Stimulated activated CD4-positive, alpha-beta T cell treated with anti-CD3 and anti-CD28 coated beads, Interleukin-1b, Interleukin-23, amount 100 ng/mL, for 48 hours (primary cell): ENCODE results near the gene LIPC.
A peak's percentile ranks its signal among the peaks of the same experiment; 100 is the strongest.

Experiments
- DNase-seq: peaks from one replicate; pipeline ENCODE4 v3.0.0-alpha.2; 2020

The LIPC gene

GRCh38 chr15:58407236-58407775 lies 24.5 kb upstream of the LIPC start:
- no peak for DNase-seq

DNA sequence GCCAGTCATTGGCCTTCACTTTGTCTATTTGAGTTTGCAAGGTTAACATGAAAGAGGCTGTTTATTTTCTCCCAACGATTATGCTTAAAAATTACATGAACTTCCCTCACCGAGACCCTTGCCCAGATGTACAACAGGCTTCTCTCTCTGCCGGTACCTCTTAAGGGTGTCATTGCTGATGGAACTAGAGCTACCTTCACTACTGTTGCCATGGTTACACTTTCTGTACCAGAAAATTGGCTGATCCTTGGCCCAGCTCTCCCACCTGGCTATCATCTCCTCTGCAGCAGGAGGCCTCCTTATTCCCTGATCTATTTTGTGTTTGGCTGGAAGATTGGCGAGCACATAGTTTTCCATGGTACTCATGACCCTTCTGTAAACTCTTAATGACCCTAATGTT lies 24.0 kb upstream of the LIPC start:
- no peak for DNase-seq

GRCh38 chr15:58409861-58410260 lies 21.9 kb upstream of the LIPC start:
- DNase-seq: no peak

- DNase-seq: peak; percentile 15
Observed at GRCh38 chr15:58410353-58410752, 21.4 kb upstream of the LIPC start.

DNA sequence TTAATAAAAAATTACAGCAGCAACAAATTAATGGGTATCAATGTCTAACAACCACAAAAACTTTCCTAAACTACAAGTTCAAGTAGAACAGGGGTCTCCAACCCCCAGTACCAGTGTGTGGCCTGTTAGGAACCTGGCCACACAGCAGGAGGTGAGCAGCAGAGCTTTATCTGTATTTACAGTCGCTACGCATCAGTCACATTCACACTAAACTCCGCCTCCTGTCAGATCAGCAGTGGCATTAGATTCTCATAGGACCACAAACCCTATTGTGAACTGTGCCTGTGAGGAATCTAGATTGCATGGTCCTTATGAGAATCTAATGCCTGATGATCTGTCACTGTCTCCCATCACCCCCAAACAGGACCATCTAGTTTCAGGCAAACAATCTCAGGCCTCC lies 18.5 kb upstream of the LIPC start:
- no peak for DNase-seq

DNA sequence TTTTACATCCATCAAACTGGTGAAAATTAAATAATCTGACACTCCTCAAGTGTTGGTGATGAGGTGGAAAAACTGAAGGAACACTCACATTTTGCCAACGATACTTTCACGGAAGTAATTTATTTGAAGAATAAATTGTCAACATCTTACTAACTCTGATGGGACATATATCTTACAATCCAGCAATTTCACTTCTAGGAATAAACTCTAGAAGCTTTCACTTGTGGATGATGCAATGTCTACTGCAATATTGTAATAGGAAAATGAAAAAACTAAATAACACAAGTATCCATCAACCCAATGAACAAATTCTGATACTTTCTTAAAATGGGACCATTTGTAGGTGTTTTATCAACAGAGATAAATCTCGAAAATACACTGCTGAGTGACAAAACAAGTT lies 16.2 kb upstream of the LIPC start:
- DNase-seq: no peak

DNA sequence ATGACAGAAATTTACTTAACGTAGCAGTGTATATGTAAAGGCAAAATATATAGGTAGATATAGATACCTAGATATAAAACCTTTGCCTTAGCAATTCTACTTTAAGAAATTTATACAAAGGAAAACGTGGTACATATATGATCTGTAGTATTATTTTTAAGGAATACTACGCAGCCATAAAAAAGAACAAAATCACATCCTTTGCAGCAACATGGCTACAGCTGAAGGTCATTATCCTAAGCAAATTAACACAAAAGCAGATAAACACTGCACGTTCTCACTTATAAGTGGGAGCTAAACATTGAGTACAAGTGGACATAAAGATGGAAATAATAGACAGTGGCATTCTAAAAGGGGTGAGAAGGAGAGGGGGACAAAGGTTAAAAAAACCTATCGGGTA lies 14.8 kb upstream of the LIPC start:
- no peak for DNase-seq

DNA sequence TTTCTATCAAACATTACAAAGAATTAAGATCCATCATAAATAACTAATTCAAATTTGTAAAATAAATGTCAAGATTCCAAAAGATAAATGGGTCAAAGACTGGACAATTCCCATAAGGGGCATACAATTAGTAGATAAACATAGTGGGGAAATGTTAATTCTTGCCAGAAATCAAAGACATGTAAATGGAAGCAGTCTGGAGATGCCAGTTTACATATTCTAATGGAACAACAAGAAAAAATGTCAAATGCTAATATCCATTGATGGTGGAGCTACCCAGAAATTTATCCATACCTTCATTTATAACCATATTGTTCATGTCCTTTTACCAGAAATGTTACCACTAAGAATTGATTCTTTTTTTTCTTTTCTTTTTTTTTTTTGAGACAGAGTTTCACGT lies 13.7 kb upstream of the LIPC start:
- no peak for DNase-seq

DNA sequence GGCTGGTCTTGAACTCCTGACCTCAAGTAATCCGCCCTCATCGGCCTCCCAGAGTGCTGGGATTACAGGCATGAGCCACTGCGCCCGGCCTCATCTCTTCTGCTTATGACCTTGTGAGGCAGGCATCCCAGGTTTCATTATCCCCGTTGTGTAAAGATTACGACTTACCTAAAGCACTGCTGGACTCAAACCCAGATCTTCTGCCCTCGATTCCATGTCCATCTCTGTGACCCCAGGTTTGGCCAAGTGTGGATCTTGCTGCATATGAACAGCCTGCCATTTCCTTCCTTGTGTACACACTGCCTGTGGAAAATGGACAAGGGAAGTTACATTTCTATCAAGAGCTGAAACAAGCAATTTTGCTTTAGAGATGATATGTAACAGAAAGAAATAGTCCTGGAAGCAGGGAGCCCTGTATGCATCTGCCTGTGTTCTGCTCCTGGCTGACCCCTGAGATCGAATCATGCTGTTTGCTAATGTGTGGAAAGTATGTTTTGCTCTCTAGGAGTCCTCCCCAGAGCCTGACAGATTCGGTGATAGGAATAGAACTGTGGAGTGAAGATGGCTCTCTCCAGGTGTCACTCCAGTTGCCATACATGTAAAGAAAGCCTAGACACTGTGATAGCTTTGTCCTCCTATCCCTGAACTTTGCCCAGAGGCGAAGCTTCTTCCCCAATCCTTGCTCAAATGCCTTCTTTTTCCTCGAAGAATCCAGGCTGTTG lies 11.8 kb upstream of the LIPC start:
- DNase-seq: no peak

GRCh38 chr15:58420579-58421043 lies 11.2 kb upstream of the LIPC start:
- DNase-seq: no peak

GRCh38 chr15:58423205-58423604 lies 8.6 kb upstream of the LIPC start:
- DNase-seq: no peak

DNA sequence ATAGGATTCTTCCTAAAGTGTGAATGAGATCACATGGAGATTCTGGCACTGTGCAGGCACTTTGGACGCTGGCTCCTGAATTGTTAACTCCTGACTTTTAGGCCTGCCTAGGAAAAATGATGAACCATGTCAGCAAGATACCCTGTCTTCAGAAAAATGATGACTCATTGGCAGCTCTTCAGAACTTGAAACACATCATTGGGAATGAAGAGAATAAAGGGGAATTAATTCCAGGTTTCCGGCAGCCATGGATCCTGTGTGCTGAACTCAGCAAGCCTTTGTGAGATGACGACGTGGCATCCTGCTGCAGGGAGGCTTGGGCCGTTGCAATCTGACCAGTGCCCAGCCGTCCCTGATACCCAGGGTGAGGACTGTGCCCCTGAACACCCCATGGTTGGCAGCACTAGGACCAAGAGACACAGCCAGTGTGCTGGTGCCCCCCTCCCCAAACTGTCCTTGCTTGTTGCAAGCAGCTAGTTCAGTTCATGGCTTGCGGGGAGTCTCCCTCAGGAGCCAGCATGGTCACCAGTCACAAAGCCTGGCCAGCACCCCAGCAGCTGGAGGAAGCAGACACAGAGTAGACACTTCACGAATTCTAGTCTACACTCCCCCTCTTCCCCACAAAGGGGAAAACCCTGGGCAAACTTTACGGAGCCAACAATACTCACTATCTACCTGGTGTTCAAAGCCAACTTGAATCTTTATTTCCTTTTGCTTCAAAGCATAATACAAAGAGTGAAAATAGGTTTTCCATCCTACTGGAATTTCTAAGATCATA lies 7.8 kb upstream of the LIPC start:
- DNase-seq: no peak

- no peak for DNase-seq
Observed at GRCh38 chr15:58424722-58425121, 7.1 kb upstream of the LIPC start.

DNA sequence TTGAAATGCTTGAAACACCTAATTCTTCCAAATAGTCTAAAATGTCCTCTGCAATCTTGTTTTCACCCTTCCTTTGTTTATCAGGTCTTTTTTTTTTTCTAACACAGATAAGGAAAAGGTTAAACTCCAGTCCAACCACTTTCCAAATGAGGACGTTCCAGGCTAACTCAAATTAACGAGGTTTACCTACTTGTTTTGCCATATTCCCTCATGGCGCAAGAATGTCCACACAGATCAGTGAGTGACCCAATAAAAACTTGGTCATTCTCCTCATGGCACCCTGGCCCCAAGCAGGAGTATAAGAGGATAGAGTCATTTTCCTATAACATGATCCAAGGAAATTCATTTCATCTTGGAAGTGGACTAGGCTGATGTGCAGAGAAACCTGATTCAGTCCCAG lies 6.6 kb upstream of the LIPC start:
- no peak for DNase-seq

DNA sequence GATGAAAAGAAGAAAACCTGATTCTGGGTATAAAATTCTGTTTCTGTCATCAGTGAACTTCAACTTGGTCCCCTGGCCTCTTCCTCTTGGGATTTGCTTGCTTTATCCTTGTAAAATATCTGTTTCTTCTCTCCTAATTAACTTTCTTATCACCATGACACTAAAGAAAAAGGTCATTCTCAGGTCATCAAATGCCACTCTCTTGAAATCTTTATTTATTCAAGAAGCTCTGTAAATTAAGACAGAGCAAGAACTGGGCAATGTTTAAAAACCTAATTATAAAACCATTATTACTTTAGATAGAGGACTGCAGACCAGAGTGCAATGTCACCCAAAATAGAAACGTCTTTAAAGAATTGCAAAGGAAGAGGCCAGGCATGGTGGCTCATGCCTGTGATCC lies 6.0 kb upstream of the LIPC start:
- no peak for DNase-seq

DNA sequence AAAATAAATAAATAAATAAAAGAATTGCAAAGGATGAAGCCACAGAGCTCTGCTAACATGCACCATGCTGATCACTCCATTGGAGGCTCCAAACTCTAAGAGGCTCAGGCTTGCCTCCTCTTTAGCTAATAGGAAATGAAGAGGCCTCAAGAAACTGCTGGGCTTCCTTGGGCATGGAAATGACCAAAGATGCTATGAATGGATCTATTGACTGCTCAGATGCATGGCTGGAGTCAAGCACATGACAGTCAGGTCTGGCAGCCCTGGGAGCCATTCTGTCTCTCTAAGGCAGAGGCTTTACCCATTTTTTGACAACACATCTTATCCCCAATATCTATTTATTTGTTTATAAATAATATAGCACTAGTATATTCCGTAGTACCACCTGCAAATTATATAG lies 5.3 kb upstream of the LIPC start:
- no peak for DNase-seq

DNA sequence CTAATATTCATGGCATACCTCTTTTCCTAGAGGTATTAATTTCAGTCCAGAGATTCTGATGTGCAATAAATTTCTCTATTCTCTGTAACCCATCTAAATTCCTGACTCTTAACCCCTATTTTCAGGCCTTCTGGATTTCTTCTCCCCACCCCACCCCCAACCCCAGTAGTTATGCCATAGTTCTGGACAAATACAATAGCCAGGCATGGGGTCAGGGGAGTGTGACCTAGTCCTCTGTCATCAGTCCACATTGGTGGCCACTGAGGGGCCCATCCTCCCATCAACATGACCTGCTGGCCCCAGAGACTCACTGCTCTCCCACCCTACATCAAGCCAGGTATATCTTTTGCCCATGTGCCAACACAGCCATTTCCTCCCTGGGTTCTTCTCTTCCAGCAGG lies 3.8 kb upstream of the LIPC start:
- no peak for DNase-seq

DNA sequence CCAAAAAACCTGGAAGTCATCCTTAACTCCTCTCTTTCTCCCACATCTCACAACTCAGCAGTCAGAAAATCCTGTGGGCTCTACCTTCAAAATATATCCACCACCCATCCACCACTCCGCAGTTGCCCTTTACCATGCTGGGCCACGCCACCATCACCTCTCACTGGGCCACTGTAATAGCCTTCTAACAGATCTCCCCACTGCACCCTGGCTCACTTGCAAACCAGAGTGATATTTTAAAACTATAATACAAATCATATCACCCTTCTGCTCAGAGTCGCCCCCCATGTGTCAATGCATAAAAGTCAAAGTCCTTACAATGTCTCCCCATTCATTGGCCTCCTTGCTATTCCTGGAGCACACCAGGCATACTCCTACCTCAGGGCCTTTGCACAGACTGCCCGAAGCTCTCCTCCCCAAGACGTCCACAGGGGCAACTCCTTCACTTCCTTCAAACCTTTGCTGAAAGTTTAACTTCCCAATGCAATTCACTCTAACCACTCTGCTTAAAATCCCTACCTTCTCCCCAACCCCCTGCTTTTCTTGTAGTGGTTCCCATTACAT lies 1.5 kb upstream of the LIPC start:
- no peak for DNase-seq

DNA sequence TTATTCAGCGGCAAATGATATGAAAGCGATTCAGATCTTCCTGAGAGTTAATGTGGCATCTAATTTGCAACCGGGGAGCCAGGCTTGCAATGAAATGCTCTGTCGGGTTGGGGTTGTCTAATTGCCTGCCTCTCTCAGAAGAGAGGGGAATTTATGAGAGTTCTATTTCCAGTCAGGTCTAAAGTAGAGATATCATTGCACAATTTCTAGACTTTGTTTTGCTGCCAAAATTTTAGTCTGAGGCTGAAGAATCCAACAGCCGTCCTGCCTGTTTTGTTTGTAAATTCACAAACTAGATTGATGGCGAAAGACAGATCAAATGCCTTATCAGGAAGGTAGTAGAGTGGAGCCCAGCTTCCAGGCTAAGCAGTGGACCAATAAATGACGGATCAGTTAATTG lies 610 bp downstream of the LIPC start:
- no peak for DNase-seq

- DNase-seq: no peak
Observed at GRCh38 chr15:58433597-58434333, 2.0 kb downstream of the LIPC start.

DNA sequence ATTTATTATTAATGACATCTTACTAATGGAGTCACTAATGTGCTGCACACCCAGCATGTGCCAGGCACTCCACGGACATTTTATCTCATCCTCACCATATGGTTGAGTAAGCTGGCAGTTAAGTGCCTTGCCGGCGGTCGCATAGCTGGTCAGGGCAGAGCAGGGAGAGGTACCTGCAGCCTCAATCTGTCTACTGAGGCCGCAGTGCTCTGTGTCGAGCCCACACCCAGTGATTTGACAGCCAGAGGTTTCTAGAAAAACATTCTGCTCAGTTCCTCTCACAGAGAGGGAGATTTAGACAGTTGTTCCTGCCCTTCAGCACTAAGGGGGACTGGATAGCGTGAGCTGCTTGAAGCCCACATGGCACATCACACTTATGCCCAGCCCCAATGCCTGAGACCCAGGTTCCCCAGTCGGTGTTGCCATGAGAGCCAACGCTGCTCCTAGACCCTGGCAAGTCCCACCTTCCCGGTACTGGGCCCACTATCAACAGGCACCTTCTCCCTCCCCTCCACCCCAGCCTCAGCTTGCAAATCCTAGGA lies 2.6 kb downstream of the LIPC start:
- no peak for DNase-seq

GRCh38 chr15:58436552-58436951 lies 4.8 kb downstream of the LIPC start:
- no peak for DNase-seq

DNA sequence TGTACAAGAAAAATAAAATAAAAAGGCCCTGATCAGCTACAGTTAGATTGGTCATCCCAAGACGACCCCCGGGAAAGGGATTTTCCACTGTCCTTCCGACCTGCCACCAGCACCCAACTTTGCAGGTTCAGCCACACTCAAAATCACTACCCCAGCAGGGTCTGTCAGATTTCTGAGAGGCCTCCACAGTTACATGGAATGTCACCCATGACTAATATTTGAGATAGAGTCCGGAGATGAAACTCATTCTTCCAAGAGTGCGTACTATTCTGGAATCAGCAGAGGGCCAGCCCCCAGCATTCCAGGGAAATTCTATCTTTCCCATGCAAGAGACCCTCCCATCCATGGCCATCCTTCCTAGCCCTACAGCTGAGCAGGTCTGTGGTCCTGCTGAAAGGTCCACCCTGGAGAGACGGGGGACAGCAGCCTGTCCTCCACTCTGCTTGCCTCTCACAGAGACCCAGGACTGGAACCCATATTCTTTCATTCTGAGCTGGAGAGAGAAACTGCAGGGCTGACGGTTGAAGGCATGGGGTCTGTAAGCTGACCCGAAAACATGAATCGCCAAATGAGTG lies 5.8 kb downstream of the LIPC start:
- no peak for DNase-seq
